GM21723 (cell line): ENCODE results near the gene TSHZ2.
"Not testable (repeated sequence)": the region's sequence is repeated elsewhere in the genome, so short reads cannot be mapped to it uniquely, and the experiment has no call there.

Source experiments
- ATAC-seq: cut with Tn5 transposase; IDR thresholded peaks from one replicate; pipeline ENCODE4 v1.9.1; 2021; ENCODE audit warnings: mild to moderate bottlenecking, moderate library complexity; ENCODE audit not compliant: unreplicated experiment

The TSHZ2 gene

GRCh38 chr20:53024653-53025052 is 52.5 kb downstream of the TSHZ2 start:
- not testable (repeated sequence) for ATAC-seq

- ATAC-seq, result no peak
Measured at GRCh38 chr20:53027089-53027488, 54.9 kb downstream of the TSHZ2 start.

DNA sequence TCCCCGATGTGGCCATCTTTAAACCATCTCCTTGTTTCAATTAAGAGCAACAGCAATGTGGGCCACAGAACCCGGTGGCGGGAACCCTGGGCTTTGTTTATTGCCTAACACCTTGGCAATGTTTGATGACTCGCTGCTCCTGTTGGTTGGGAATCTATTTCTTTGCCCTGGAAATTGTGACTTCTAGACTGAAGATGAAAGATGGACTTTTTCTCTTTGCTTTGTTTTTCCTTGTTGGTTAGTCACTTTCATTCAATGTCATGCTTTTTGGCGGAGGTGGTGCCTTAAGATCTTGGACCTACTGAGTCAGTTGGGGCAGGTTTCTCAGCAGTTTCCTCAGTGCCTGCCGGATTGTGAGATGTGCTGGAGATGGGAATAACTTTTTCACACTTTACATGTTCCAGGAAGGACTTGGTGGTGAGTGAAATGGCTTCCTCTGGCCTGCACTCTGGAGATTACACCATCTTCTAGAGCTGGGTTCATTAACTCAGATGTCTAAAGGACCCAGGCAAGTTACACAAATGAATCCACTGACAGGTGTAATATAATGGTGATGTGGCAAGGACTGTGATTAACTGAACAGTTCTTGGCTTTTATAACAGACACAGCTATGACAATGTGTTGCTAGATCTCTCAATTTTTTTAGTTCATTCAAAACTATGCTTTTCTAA is 56.3 kb downstream of the TSHZ2 start:
- ATAC-seq, result no peak

- ATAC-seq, result no peak
Measured at GRCh38 chr20:53030061-53030460, 57.9 kb downstream of the TSHZ2 start.

- no peak for ATAC-seq
Measured at GRCh38 chr20:53032046-53032445, 59.9 kb downstream of the TSHZ2 start.

DNA sequence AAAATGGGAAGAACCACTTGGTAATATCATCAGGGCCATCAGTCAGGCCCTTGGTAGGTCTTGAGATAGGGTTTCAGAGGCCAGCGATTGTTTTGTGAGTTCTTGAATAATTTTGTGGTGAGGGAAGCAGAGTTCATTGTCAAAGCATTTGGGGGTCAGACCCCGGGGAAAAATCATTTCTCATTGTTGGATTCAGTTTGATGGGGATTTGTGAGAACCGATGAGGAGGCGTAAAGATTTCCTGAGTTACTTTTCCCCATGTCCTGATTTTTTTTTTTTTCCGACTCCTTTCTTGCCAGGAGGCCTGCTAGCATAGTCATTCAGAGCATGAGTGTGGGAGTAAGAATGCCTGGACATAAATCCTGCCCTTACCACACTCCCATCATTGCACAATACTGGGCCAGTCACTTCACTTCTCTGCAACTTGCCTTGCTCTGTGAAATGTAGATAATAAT is 60.3 kb downstream of the TSHZ2 start:
- no peak for ATAC-seq

DNA sequence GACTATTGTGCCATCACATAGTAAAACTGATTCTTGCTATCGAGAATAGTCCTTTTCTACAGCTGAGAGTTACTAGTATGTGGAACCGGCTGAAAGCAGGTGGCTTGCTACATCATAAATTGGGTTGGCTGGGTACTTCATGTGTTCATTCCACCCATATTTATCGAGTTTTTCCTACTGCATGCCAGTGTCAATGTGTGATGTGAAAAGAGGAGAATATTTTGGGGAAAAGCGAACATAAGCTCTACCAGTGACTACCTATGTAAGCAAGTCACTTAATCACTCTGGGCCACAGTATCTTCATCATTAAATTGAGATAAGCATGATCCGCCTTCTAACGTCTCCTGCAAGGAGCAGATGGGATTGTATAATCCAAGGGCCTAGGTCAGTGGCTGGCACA is 61.0 kb downstream of the TSHZ2 start:
- no peak for ATAC-seq

GRCh38 chr20:53034899-53035298 is 62.7 kb downstream of the TSHZ2 start:
- ATAC-seq, result no peak

DNA sequence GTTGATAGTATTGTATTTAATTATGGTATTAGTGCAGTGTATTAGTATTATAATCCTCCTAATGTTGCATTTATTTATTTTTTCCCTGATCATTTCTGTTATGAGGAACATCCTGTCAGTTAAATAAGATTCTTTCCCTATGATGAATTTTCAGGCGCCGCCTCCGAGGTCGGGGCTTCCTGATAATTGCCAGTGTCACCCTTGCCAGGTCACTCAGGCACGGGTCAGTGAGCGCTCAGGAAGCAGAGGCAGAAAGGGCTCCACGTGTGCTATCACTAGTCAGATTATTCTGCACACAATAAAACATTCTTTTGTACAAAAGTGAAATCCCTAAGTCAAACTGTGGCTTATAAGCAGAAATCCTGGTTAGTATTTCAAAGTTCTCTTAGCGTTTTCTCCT is 64.8 kb downstream of the TSHZ2 start:
- no peak for ATAC-seq

DNA sequence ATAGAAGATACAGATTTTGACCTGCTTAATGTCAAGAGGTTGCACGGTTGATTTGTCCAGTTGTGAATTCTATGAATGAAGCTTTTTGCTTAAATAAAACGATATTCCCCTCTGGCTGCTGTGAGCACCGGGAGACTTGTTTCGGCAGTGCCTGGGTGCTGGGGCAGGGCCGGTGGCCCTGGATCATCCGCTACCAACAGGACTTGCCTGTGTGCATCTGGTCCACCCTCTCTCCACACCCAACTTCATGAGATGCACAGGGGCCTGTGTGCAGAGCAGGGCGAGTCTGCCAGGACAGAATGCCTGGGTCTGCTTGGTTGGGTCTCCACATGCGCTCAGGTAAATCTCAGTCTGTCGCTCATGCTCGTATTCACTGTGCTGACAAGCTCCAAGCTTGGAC is 65.5 kb downstream of the TSHZ2 start:
- no peak for ATAC-seq

- no peak for ATAC-seq
Measured at GRCh38 chr20:53038299-53038698, 66.1 kb downstream of the TSHZ2 start.

- no peak for ATAC-seq
Measured at GRCh38 chr20:53040693-53041589, 68.8 kb downstream of the TSHZ2 start.

DNA sequence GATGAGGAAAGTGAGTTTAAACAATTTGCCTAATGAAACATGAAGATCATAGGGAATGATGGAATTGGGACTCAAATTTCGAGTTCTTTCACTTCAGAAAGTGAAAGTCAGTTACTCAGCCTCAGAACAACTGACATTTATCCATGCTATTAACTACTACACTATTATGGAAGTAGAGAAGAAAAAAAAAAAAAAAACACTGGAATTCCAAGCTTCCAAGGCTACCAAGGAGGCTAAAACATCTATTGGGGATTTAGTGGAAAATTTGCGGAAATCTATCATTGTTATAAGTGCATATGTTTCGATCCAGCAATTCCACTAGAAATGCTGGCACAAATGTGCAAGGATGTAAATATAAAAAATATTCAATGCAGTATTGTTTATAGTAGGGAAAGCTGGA is 70.4 kb downstream of the TSHZ2 start:
- ATAC-seq, result no peak

GRCh38 chr20:53044296-53044695 is 72.1 kb downstream of the TSHZ2 start:
- ATAC-seq, result no peak

- no peak for ATAC-seq
Measured at GRCh38 chr20:53045941-53046340, 73.8 kb downstream of the TSHZ2 start.

DNA sequence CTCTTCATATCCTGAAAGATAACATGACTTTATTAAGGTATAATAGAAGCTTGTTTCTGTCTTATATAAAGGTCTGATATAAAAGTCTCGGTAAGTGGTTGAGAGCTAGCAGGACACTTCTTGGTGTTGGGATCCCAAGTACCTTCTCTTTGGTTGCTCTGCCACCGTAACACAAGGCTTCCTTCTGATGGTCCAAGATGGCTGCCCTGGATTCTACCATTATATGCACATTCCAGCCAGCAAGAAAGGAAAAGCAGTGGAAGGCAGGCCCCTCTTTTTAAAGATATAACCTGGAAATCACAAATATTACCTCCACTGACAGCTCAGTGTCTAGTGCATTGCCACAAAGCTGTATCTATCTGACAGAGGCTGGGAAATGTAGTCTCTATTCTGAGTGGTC is 75.0 kb downstream of the TSHZ2 start:
- ATAC-seq, result no peak

- ATAC-seq, result no peak
Measured at GRCh38 chr20:53048387-53048786, 76.2 kb downstream of the TSHZ2 start.

DNA sequence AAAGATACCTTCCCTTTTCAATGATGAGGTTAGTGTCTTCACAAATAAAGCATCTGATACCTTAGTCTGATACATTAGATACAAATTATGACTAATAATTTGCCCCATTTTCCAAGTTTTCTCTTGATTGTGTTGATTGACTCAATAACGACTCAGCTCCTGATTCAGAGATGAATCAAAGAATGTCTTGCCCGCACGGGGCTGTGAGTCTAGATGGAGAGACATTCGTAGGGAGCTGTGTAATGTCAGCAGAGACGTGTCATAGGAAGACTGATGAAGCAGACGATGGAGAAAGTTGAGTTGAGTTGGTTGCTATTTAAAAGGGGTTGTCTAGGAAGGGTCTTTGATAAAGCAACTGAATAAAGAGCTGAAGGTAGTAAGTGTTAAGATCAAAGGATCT is 78.2 kb downstream of the TSHZ2 start:
- no peak for ATAC-seq

DNA sequence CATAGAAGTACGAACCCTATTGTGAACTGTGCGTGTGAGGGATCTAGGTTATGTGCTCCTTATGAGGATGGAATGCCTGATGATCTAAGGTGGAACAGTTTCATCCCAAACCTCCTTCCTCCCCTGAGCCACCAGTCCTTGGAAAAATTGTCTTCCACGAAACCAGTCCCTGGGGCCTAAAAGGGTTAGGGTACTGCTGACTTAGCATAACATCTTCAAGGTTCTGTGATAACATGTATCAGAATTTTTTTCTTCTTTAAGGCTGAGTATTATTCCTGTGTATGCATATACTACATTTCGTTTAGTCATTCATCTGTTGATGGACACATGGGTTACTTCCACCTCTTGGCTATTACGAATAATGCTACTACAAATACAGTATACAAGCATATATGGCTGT is 80.2 kb downstream of the TSHZ2 start:
- no peak for ATAC-seq

GRCh38 chr20:53053595-53053994 is 81.4 kb downstream of the TSHZ2 start:
- ATAC-seq, result no peak

DNA sequence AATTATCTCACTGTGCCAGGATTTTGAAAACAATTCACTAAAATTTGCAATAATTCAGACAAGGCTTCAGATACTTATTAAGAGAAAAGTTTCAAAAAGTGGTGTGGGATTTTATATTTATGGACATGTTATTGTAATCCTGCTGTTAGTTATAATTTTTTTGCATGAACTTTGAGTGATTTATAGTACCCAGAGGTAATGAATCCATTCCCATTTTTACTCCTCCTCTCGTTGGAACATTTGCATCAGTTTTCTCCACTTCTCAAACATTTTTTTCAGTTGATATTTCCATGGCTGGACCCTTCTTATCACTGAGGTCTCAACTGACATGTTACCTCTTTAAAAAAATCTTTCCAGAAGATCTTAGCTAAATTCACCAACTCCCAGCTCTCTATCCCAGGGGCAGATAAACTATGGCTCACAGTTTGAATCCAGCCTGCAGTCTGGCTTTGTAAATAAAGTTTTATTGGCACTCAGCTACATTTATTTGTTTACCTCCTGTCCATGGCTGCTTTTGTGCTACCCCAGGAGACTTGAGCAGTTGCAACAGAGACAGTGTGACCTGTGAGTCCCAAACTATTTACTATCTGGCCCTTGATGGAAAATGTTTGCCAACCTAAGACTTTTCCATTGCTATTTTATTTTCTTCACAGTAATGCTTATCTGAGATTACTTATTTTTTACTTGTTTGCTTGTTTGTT is 83.4 kb downstream of the TSHZ2 start:
- ATAC-seq, result no peak

- ATAC-seq, result no peak
Measured at GRCh38 chr20:53057579-53057978, 85.4 kb downstream of the TSHZ2 start.
